Calu3 (cell line): ENCODE data around the gene VPS52. TPM values are rescaled to one million over a fixed set of nuclear protein-coding genes. Genes with fewer than 3 reads are reported as not detected.
"Not testable (repeated sequence)": the region's sequence is repeated elsewhere in the genome, so short reads cannot be mapped to it uniquely, and the experiment has no call there.

ENCODE experiments used
- BruUV-seq: library from RNA; stranded (reverse); fragments of 400-500 nt; replicated peaks from 2 replicates; lab custom pipeline; 2021; lab: Mats Ljungman, UMichigan
- CTCF ChIA-PET: fragments of 300-600 bp; sonication (Branson Sonifier 250); formaldehyde crosslinking; loops from one replicate; lab custom pipeline; 2022; ENCODE audit warnings: antibody characterized with exemption; lab: Charles Lee
- DNase-seq: peaks from one replicate; pipeline ENCODE4 v3.0.0; 2022
- H3K27ac Mint-ChIP-seq: one replicate; pipeline ENCODE4 v1.8.0; 2022; ENCODE audit warnings: mixed read lengths; ENCODE audit not compliant: unreplicated experiment
- H3K27me3 Mint-ChIP-seq: one replicate; pipeline ENCODE4 v1.8.0; 2022; ENCODE audit warnings: mixed read lengths; ENCODE audit not compliant: unreplicated experiment
- H3K36me3 Mint-ChIP-seq: one replicate; pipeline ENCODE4 v1.8.0; 2022; ENCODE audit warnings: mild to moderate bottlenecking, moderate library complexity, mixed read lengths; ENCODE audit not compliant: insufficient read depth, unreplicated experiment
- H3K4me1 Mint-ChIP-seq: one replicate; pipeline ENCODE4 v1.8.0; 2022; ENCODE audit warnings: mild to moderate bottlenecking, low read depth, mixed read lengths; ENCODE audit not compliant: unreplicated experiment
- H3K4me3 Mint-ChIP-seq: one replicate; pipeline ENCODE4 v1.8.0; 2022; ENCODE audit warnings: mild to moderate bottlenecking, low read depth, moderate library complexity, mixed read lengths; ENCODE audit not compliant: unreplicated experiment
- H3K9me3 Mint-ChIP-seq: one replicate; pipeline ENCODE4 v1.8.0; 2022; ENCODE audit warnings: low read depth, mixed read lengths; ENCODE audit not compliant: unreplicated experiment
- intact Hi-C: fragments of 100-400 bp; cut with micrococcal nuclease; formaldehyde crosslinking; loops from one replicate; pipeline ENCODE4 v1.10.0; 2022; ENCODE audit not compliant: unreplicated experiment
- total RNA-seq: library from RNA; stranded (reverse); gene quantifications from 2 replicates; pipeline ENCODE4 v1.2.3, GENCODE V29; 2022
- TF ChIP-seq, protein P1 (sequence below): fragments of 200-600 bp; IDR thresholded peaks from one replicate; pipeline ENCODE4 v1.8.0; 2022; ENCODE audit warnings: antibody characterized with exemption; ENCODE audit not compliant: unreplicated experiment

Gene VPS52
- total RNA-seq, 1 experiment from 2014 or later = 99.7 TPM

DNA sequence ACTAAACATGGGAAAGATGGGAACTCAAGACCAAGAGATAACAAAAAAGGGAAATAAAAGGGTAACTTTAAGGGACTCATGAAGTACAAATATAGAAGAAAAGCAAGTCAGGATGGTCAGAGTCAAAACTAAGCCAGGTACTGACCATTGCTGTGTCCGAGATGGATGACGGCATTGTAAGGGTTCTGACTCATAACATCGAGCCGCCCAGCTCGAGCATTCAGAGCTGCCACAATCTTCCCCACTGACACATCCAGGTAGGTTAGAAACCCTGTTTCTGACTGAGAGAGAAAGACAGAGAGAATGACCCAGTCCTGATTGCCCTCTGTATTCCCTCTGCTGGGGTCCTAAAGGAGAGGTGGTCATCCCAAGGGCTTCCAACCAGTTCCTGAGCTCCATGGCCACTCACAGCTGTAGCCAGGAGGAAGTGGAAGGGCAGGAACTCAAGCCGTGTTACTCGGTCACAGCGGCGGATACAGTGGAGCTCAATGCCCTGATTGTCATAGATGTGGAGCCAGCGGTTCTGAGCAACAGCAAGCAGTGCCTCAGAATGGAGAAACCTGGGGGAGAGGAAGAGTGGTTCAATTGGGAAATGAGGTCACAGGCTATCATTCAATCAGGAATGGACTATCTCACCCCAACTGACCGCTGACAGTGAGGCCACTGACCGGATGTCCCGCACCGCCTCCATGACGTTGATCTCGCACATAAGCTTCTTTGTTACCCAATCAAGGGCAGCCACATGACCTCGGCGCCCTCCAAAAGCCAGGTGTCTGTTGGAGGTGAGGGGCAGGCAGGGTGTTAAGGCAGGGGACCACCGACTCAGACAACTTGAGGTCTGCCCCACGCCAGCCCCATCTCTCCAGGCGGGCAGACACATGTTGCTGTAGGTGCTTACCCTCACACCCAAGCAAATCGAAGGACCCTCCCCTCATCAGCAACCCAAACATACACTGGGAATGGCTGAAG lies 15.6 kb upstream of the VPS52 start:
- peaks cover 39% of the 10 kb centered on the region for H3K4me1 Mint-ChIP-seq
- no TSS peak for BruUV-seq
- TF ChIP-seq, protein P1, sequence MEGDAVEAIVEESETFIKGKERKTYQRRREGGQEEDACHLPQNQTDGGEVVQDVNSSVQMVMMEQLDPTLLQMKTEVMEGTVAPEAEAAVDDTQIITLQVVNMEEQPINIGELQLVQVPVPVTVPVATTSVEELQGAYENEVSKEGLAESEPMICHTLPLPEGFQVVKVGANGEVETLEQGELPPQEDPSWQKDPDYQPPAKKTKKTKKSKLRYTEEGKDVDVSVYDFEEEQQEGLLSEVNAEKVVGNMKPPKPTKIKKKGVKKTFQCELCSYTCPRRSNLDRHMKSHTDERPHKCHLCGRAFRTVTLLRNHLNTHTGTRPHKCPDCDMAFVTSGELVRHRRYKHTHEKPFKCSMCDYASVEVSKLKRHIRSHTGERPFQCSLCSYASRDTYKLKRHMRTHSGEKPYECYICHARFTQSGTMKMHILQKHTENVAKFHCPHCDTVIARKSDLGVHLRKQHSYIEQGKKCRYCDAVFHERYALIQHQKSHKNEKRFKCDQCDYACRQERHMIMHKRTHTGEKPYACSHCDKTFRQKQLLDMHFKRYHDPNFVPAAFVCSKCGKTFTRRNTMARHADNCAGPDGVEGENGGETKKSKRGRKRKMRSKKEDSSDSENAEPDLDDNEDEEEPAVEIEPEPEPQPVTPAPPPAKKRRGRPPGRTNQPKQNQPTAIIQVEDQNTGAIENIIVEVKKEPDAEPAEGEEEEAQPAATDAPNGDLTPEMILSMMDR = no peak
- CTCF ChIA-PET = interaction anchor here (0.8 to 2.7 kb wide), 2 partner anchors 10 to 11 kb away, joined by 5 to 9 read pairs; partner anchors contain the start of genes B3GALT4 and RGL2
- peak overlapping the region; percentile 12 for H3K27ac Mint-ChIP-seq
- peaks cover 76% of the 10 kb centered on the region for H3K36me3 Mint-ChIP-seq
- H3K9me3 Mint-ChIP-seq = no peaks in the 10 kb centered on the region
- no peaks in the 10 kb centered on the region for H3K27me3 Mint-ChIP-seq
- no peak for DNase-seq
- H3K4me3 Mint-ChIP-seq = peak overlapping the region; percentile 81
- intact Hi-C loops = no loop called here

GRCh38 chr6:33285214-33285613 lies 13.5 kb upstream of the VPS52 start:
- BruUV-seq, DNase-seq, intact Hi-C loops, CTCF ChIA-PET, H3K4me3 Mint-ChIP-seq, H3K9me3 Mint-ChIP-seq, H3K27me3 Mint-ChIP-seq, H3K27ac Mint-ChIP-seq: not testable (repeated sequence)
- Mint-ChIP-seq H3K4me1 (peaks cover 35% of the 10 kb centered on the region), H3K36me3 (peaks cover 77% of the 10 kb centered on the region)

DNA sequence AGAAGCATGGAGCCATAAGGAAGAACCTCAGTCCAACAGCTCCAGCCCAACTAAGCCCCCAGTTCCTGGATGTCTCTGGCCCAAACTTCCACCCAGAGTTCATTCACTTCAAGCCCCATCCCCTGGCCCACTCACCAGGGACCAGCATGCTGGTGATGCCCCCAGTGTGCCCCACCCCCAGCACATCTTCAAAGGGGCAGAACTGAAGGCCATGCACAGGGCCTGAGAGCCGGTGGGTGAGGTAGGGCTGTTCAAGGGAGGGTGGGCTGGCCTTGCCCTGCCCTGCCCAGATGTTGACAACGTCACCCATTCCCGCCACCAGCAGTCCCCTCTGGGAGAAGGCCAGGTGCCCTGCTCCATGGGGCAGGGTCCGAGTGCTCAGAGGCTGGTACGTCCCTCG lies 8.9 kb upstream of the VPS52 start:
- Mint-ChIP-seq H3K4me3 (no peak overlapping the region), H3K27me3 (no peaks in the 10 kb centered on the region), H3K9me3 (no peaks in the 10 kb centered on the region), H3K4me1 (peaks cover 26% of the 10 kb centered on the region), H3K27ac (peak overlapping the region; percentile 62), H3K36me3 (peaks cover 87% of the 10 kb centered on the region)
- CTCF ChIA-PET = no interaction called here
- intact Hi-C loops = no loop called here
- TF ChIP-seq, protein P1 = no peak
- BruUV-seq = no TSS peak
- no peak for DNase-seq

DNA sequence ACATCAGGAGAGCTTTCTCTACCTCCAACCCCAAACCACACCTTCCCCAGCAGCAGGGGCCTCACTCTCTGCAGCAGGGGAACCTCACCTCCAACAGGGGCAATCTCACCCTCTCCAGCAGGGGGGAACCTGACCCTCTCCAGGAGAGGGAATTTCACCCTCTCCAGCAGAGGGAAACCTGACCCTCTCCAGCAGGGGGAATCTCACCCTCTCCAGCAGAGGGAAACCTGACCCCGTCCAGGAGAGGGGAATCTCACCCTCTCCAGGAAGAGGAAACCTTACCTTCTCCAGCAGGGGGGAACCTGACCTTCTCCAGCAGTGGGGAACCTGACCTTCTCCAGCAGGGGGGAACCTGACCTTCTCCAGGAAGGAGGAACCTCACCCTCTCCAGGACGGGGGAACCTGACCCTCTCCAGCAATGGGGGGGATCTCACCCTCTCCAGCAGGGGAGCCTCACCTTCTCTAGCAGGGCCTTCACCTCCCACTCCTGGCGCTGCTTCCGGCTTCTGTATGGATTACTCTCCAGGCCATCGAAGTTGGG lies 8.4 kb upstream of the VPS52 start:
- Mint-ChIP-seq H3K36me3 (peaks cover 92% of the 10 kb centered on the region), H3K4me1 (peaks cover 31% of the 10 kb centered on the region), H3K27ac (peak overlapping the region; percentile 62), H3K27me3 (no peaks in the 10 kb centered on the region), H3K4me3 (no peak overlapping the region), H3K9me3 (no peaks in the 10 kb centered on the region)
- intact Hi-C loops = no loop called here
- CTCF ChIA-PET = interaction anchor here (0.5 to 1.3 kb wide), 4 partner anchors 8 to 54 kb away, joined by 3 to 5 read pairs (median 5); no protein-coding TSS in a partner anchor
- BruUV-seq = no TSS peak
- TF ChIP-seq, protein P1 = peak; percentile 98
- peak; percentile 86 for DNase-seq
